H1 (cell line): ENCODE results near the gene MDC1. TPM values are rescaled to one million over a fixed set of nuclear protein-coding genes. Genes with fewer than 3 reads are reported as not detected.

Experiments
- CTCF ChIA-PET: fragments of 300-600 bp; sonication (Branson Sonifier 250); formaldehyde crosslinking; loops from one replicate; lab custom pipeline; 2021; ENCODE audit not compliant: partially characterized antibody; lab: Charles Lee
- POLR2A ChIA-PET: fragments of 300-600 bp; sonication (Branson Sonifier 250); formaldehyde crosslinking; loops from one replicate; lab custom pipeline; 2021; ENCODE audit warnings: inconsistent platforms; ENCODE audit not compliant: partially characterized antibody; lab: Charles Lee
- DNase-seq, 2 experiments: peaks; one replicate each; pipeline versions ENCODE4 v3.0.0 to v3.0.0-alpha.2; 2010 to 2022; ENCODE audit warnings: low spot score in 2 of 2, low read depth in 1 of 2, mixed read lengths in 1 of 2
- FAIRE-seq: peaks from 2 replicates; lab custom pipeline; 2011; peaks lifted over from hg19 to GRCh38; lab: Jason Lieb, UNC
- H2AFZ ChIP-seq: 2 replicates; pipeline ENCODE4 v1.8.1; 2012; ENCODE audit warnings: low read length, inconsistent platforms
- H2AK5ac ChIP-seq: 2 replicates; pipeline ENCODE4 v1.6.1; 2013; ENCODE audit warnings: low read depth, low read length
- H2BK120ac ChIP-seq: replicated peaks from 2 replicates; pipeline ENCODE3; 2013; ENCODE audit warnings: low read depth, low read length, inconsistent platforms
- H2BK12ac ChIP-seq: 2 replicates; pipeline ENCODE4 v1.6.1; 2013; ENCODE audit warnings: low read depth, low read length
- H2BK15ac ChIP-seq: 2 replicates; pipeline ENCODE4 v1.6.1; 2013; ENCODE audit warnings: low read length
- H2BK20ac ChIP-seq: 2 replicates; pipeline ENCODE4 v1.6.1; 2013; ENCODE audit warnings: low read length
- H2BK5ac ChIP-seq: 2 replicates; pipeline ENCODE4 v1.6.1; 2013; ENCODE audit warnings: low read depth, low read length
- H3K14ac ChIP-seq: 2 replicates; pipeline ENCODE4 v1.6.1; 2013; ENCODE audit warnings: inconsistent platforms; ENCODE audit not compliant: insufficient read length
- H3K18ac ChIP-seq: 2 replicates; pipeline ENCODE4 v1.6.1; 2013; ENCODE audit warnings: low read length; ENCODE audit errors: extremely low read depth
- H3K23ac ChIP-seq: 2 replicates; pipeline ENCODE4 v1.6.1; 2013; ENCODE audit warnings: inconsistent platforms; ENCODE audit not compliant: insufficient read length
- H3K23me2 ChIP-seq: 2 replicates; pipeline ENCODE4 v1.6.1; 2013; ENCODE audit warnings: low read depth, low read length
- H3K27ac ChIP-seq: 2 replicates; pipeline ENCODE4 v1.6.1; 2011; ENCODE audit warnings: low read depth, low read length, inconsistent platforms
- H3K27me3 ChIP-seq, 4 experiments: replicated peaks in 1 of 4; 1 replicate in 1 of 4; 2 replicates in 3 of 4; pipeline versions ENCODE4 v1.6.1 to v1.8.1; 2011 to 2013; ENCODE audit warnings: low read length in 3 of 4, mild to moderate bottlenecking in 3 of 4, inconsistent platforms in 2 of 4, mixed read lengths in 2 of 4, moderate library complexity in 1 of 4; ENCODE audit not compliant: control insufficient read depth in 3 of 4, insufficient read depth in 3 of 4; ENCODE audit errors: extremely low read depth in 1 of 4
- H3K36me3 ChIP-seq, 4 experiments: 2 replicates each; pipeline versions ENCODE4 v1.6.1 to v1.8.1; 2011 to 2013; ENCODE audit warnings: mild to moderate bottlenecking in 4 of 4, low read length in 3 of 4, moderate library complexity in 2 of 4, control low read depth in 1 of 4, inconsistent platforms in 1 of 4; ENCODE audit not compliant: insufficient read depth in 4 of 4, control insufficient read depth in 2 of 4
- H3K4ac ChIP-seq: replicated peaks from 2 replicates; pipeline ENCODE3; 2013; ENCODE audit warnings: low read length, low read depth, mixed read lengths, inconsistent platforms; ENCODE audit not compliant: insufficient read length
- H3K4me1 ChIP-seq, 4 experiments: replicated peaks in 1 of 4; 1 replicate in 1 of 4; 2 replicates in 3 of 4; pipeline versions ENCODE4 v1.6.1 to v1.8.1; 2011 to 2013; ENCODE audit warnings: low read length in 3 of 4, inconsistent platforms in 2 of 4, mixed read lengths in 1 of 4; ENCODE audit not compliant: insufficient read depth in 4 of 4, control insufficient read depth in 3 of 4
- H3K4me2 ChIP-seq, 2 experiments: 2 replicates each; pipeline versions ENCODE4 v1.6.1 to v1.8.1; 2011 to 2013; ENCODE audit warnings: low read depth in 2 of 2, low read length in 2 of 2, control low read depth in 1 of 2, inconsistent platforms in 1 of 2, mild to moderate bottlenecking in 1 of 2; ENCODE audit not compliant: insufficient read depth in 1 of 2
- H3K4me3 ChIP-seq, 4 experiments: fragments of 200-600, 300-600 bp in 1 of 4; sonication (generic), shearing (Covaris generic), sonication (Bioruptor Twin) in 1 of 4; 2 replicates each; pipeline versions ENCODE4 v1.5.1 to v1.8.1; 2011 to 2016; ENCODE audit warnings: low read length in 4 of 4, low read depth in 3 of 4, control low read depth in 2 of 4, inconsistent platforms in 2 of 4, mild to moderate bottlenecking in 2 of 4, mixed read lengths in 1 of 4, moderate library complexity in 1 of 4; ENCODE audit not compliant: insufficient read depth in 2 of 4; ENCODE audit errors: extremely low read depth in 1 of 4
- H3K56ac ChIP-seq: replicated peaks from 2 replicates; pipeline ENCODE3; 2013; ENCODE audit warnings: low read depth, mild to moderate bottlenecking, mixed read lengths, low read length, inconsistent platforms; ENCODE audit not compliant: insufficient read length
- H3K79me1 ChIP-seq: 2 replicates; pipeline ENCODE4 v1.6.1; 2013; ENCODE audit warnings: low read depth, low read length, control low read depth
- H3K79me2 ChIP-seq, 2 experiments: 2 replicates each; pipeline versions ENCODE4 v1.6.1 to v1.8.1; 2012 to 2013; ENCODE audit warnings: low read length in 2 of 2, mild to moderate bottlenecking in 2 of 2, inconsistent platforms in 1 of 2; ENCODE audit not compliant: insufficient read depth in 2 of 2, control insufficient read depth in 1 of 2
- H3K9ac ChIP-seq, 4 experiments: replicated peaks in 1 of 4; 1 replicate in 1 of 4; 2 replicates in 3 of 4; pipeline versions ENCODE4 v1.6.1 to v1.8.1; 2011 to 2013; ENCODE audit warnings: low read depth in 3 of 4, low read length in 3 of 4, control low read depth in 2 of 4, mild to moderate bottlenecking in 2 of 4, moderate library complexity in 2 of 4, inconsistent platforms in 1 of 4; ENCODE audit errors: extremely low read depth in 1 of 4
- H3K9me3 ChIP-seq, 2 experiments: 2 replicates each; pipeline versions ENCODE4 v1.6.1 to v1.8.1; 2012 to 2013; ENCODE audit warnings: mild to moderate bottlenecking in 2 of 2, moderate library complexity in 2 of 2, control low read depth in 1 of 2, inconsistent platforms in 1 of 2, low read depth in 1 of 2, low read length in 1 of 2, mixed read lengths in 1 of 2; ENCODE audit not compliant: insufficient read depth in 2 of 2
- H4K20me1 ChIP-seq, 2 experiments: replicated peaks in 1 of 2; 2 replicates each; pipeline versions ENCODE3 to v1.8.1; 2011 to 2013; ENCODE audit warnings: inconsistent platforms in 2 of 2, low read length in 2 of 2, mild to moderate bottlenecking in 1 of 2; ENCODE audit not compliant: insufficient read depth in 2 of 2, control insufficient read depth in 1 of 2
- H4K5ac ChIP-seq: 2 replicates; pipeline ENCODE4 v1.6.1; 2013; ENCODE audit warnings: low read length, low read depth, mixed read lengths, inconsistent platforms; ENCODE audit not compliant: insufficient read length
- H4K8ac ChIP-seq: 2 replicates; pipeline ENCODE4 v1.8.0; 2013; ENCODE audit warnings: mild to moderate bottlenecking, moderate library complexity, low read length, inconsistent platforms; ENCODE audit not compliant: insufficient read depth; ENCODE audit errors: extremely low read depth
- H4K91ac ChIP-seq: replicated peaks from 2 replicates; pipeline ENCODE3; 2013; ENCODE audit warnings: low read length, mixed read lengths, inconsistent platforms; ENCODE audit not compliant: insufficient read length
- CREB1 ChIP-seq: IDR thresholded peaks from 2 replicates; pipeline ENCODE4 v1.6.1; 2012; ENCODE audit warnings: inconsistent platforms
- KDM5A ChIP-seq: fragments of 200-600 bp; IDR thresholded peaks from 2 replicates; pipeline ENCODE4 v1.7.1; 2012; ENCODE audit warnings: mild to moderate bottlenecking, low read length, inconsistent platforms, mixed read lengths
- SP2 ChIP-seq: IDR thresholded peaks from 2 replicates; pipeline ENCODE4 v1.6.1; 2012; ENCODE audit warnings: mild to moderate bottlenecking, low read length, inconsistent platforms
- TAF7 ChIP-seq: optimal IDR thresholded peaks from 2 replicates; pipeline ENCODE3; 2011; ENCODE audit warnings: low read depth, mild to moderate bottlenecking, inconsistent platforms, low read length, moderate library complexity, borderline replicate concordance
- TEAD4 ChIP-seq: IDR thresholded peaks from 2 replicates; pipeline ENCODE4 v1.6.1; 2012; ENCODE audit warnings: low read depth, low read length, inconsistent platforms, mixed read lengths
- WGBS, 2 experiments: shearing (Covaris generic) in 1 of 2; methylation state at CpG; one replicate each; pipeline versions ENCODE4 v1.1.6 to v1.1.7; 2013 to 2015; ENCODE audit warnings: low lambda C conversion rate in 2 of 2, mixed read lengths in 2 of 2, inconsistent platforms in 1 of 2, low coverage in 1 of 2, missing lambda C conversion rate in 1 of 2; ENCODE audit not compliant: insufficient replicate concordance in 2 of 2, insufficient coverage in 1 of 2, insufficient read length in 1 of 2; ENCODE audit errors: extremely low coverage in 1 of 2, missing lambda C conversion rate in 1 of 2; 5-methylcytosine and 5-hydroxymethylcytosine counted together
- polyA plus RNA-seq, 7 experiments: library from polyadenylated mRNA; depleted of rRNA in 3 of 7; stranded (reverse) in 5 of 7; unstranded in 2 of 7; fragments of >200 nt in 5 of 7; fragments of 200-250 nt in 2 of 7; gene quantifications; 1 replicate in 5 of 7; 2 replicates in 1 of 7; 4 replicates in 1 of 7; pipeline versions ENCODE4 v1.2.1 to v1.2.3, GENCODE V29; 2011 to 2013; ENCODE audit warnings: missing spikeins in 2 of 7, mixed read lengths in 2 of 7
- total RNA-seq: library from RNA; stranded (reverse); fragmentation: NEBNext Ultra II Directional; extraction: Animal tissue kit (Norgen Biotek cat#: 25700); gene quantifications from 2 replicates; pipeline ENCODE4 v1.2.1, GENCODE V29; 2021

Gene MDC1
- total and polyA plus RNA-seq, 2 of the 8 experiments (the other 6 are each of a cell fraction or from before 2014, with no cell fraction given), result 29.9 to 81.1 TPM

GRCh38 chr6:30759575-30760239 is 42.6 kb upstream of the MDC1 start:
- CTCF ChIA-PET, result interaction anchor here (0.6 to 2.0 kb wide), 5 partner anchors 11 to 327 kb away, joined by 3 to 5 read pairs (median 3); no protein-coding TSS in a partner anchor
- no peak overlapping the region for H3K9ac ChIP-seq

More at GRCh38 chr6:30759575-30760239, 42.6 kb upstream of the MDC1 start:
- H2BK120ac ChIP-seq, result peak overlapping the region; percentile 34
- H3K4me1 ChIP-seq, result peaks cover 4 to 7% (median 6%) of the 10 kb centered on the region in 4 experiments; a peak in 5 of 7 replicates
- peak overlapping the region; percentile 99 for H2AK5ac ChIP-seq
- H3K27ac ChIP-seq, result no peak overlapping the region
- no peak overlapping the region for H3K4ac ChIP-seq
- H4K8ac ChIP-seq, result peak overlapping the region; percentile 38; the same call in 1 of the 2 replicates
- H3K27me3 ChIP-seq, result no peaks in the 10 kb centered on the region
- peak overlapping the region; percentile 95 for H2BK12ac ChIP-seq
- H2BK15ac ChIP-seq, result peak overlapping the region; percentile 77
- 93% methylated on average over 10 of the region's 10 CpGs; no CpG with 5 or more reads in 1 of the 2 experiments for WGBS, 2 experiments
- POLR2A ChIA-PET, result interaction anchor here (0.6 to 1.1 kb wide), 3 partner anchors 8 to 16 kb away, joined by 3 to 6 read pairs (median 4); no protein-coding TSS in a partner anchor
- H2AFZ ChIP-seq, result no peak overlapping the region
- no peak overlapping the region for H3K23ac ChIP-seq
- no peak overlapping the region for H3K14ac ChIP-seq
- peak overlapping the region; percentile 45 for H2BK5ac ChIP-seq
- peak overlapping the region; percentile 61 for H4K91ac ChIP-seq
- no peak for DNase-seq
- no peak for FAIRE-seq
- no peaks in the 10 kb centered on the region for H3K23me2 ChIP-seq
- H3K4me3 ChIP-seq, result no peak overlapping the region
- no peaks in the 10 kb centered on the region for H3K36me3 ChIP-seq
- H3K56ac ChIP-seq, result no peak overlapping the region
- H4K5ac ChIP-seq, result no peak overlapping the region
- no peak overlapping the region for H2BK20ac ChIP-seq
- H3K18ac ChIP-seq, result no peak overlapping the region; the same call in 1 of the 2 replicates
- TF ChIP-seq TEAD4, result peak; percentile 54
- no peak for TF ChIP-seq CREB1
- no peak for TF ChIP-seq TAF7
- TF ChIP-seq KDM5A, result no peak
- TF ChIP-seq SP2, result no peak
- H3K4me2 ChIP-seq, result no peak overlapping the region
- H3K79me1 ChIP-seq, result no peaks in the 10 kb centered on the region
- H3K79me2 ChIP-seq, result no peaks in the 10 kb centered on the region
- no peaks in the 10 kb centered on the region; a peak in 1 of 4 replicates for H3K9me3 ChIP-seq
- H4K20me1 ChIP-seq, result no peaks in the 10 kb centered on the region
